ENCODE data around the gene DNM3. TPM values are rescaled to one million over a fixed set of nuclear protein-coding genes. Genes with fewer than 3 reads are reported as not detected.
"Not testable (repeated sequence)": the region's sequence is repeated elsewhere in the genome, so short reads cannot be mapped to it uniquely, and the experiment has no call there.

The DNM3 gene
- total RNA-seq, 2 experiments from 2014 or later, result 1.6 to 1.8 TPM

DNA sequence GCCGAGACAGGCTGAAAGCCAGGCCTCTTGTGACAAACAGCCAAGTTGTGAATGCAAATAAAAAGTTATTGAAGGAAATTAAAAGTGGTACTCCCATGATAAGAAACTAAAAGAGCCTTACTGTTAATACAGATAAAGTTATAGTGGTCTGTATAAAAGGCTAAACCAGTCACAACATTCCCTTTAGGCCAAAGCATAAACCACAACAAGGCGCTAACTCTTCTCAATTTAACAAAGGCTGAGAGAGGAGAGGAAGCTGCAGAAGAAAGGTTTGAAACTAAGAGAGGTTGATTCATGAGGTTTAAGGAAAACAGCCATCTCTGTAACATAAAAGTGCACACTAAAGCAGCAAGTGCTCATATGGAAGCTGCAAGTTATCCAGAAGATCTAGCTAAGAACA lies 589.9 kb downstream of the DNM3 start:
- H3K4me1 Mint-ChIP-seq (ENCODE audit: low read depth), result peaks cover 40% of the 10 kb centered on the region
- no peaks in the 10 kb centered on the region for H3K9me3 ChIP-seq (ENCODE audit: control insufficient read depth in 1 of 2, insufficient read depth in 1 of 2, low read length in 2 of 2)
- H3K4me1 ChIP-seq (ENCODE audit: insufficient read depth, low read length), result peaks cover 39% of the 10 kb centered on the region
- POLR2A ChIA-PET, result interaction anchor here (0.8 to 3.0 kb wide), 8 partner anchors 11 to 1438 kb away, joined by 3 to 43 read pairs (median 4); partner anchors contain the start of genes DNM3, PIGC, SUCO and ZBTB37
- H3K4me3 Mint-ChIP-seq, result peak overlapping the region; percentile 52
- no peaks in the 10 kb centered on the region for H3K9me3 Mint-ChIP-seq
- no peak for TF ChIP-seq CTCF (IDR thresholded peaks at IDR 0.05)
- H3K27ac ChIP-seq (ENCODE audit: low read depth in 1 of 2, low read length in 2 of 2), result peak overlapping the region; percentile 23 to 47
- intact Hi-C loops (cut with DNase I, micrococcal nuclease), result loop anchor here in 1 of 2 experiments (5.0 kb wide), 1 partner anchor 429 kb away; no protein-coding TSS in a partner anchor
- H3K4me3 ChIP-seq (ENCODE audit: low read length), result no peak overlapping the region
- H3K27ac Mint-ChIP-seq, result peak overlapping the region; percentile 85
- no peaks in the 10 kb centered on the region for H3K27me3 Mint-ChIP-seq
- no peaks in the 10 kb centered on the region for H3K27me3 ChIP-seq (ENCODE audit: control insufficient read depth in 1 of 2, insufficient read depth in 2 of 2, low read length in 2 of 2)
- H3K36me3 Mint-ChIP-seq (ENCODE audit: low read depth), result peaks cover 19% of the 10 kb centered on the region
- ATAC-seq (ENCODE audit: poor library complexity) (no peak), DNase-seq (no peak)
- no peaks in the 10 kb centered on the region for H3K36me3 ChIP-seq (ENCODE audit: insufficient read depth, low read length)
- CTCF ChIA-PET, result interaction anchor here (0.9 to 1.4 kb wide), 4 partner anchors 11 to 429 kb away, joined by 3 read pairs; partner anchors contain the start of gene PIGC

- Histone ChIP-seq H3K36me3 (ENCODE audit: insufficient read depth, low read length) (no peaks in the 10 kb centered on the region), H3K4me1 (ENCODE audit: insufficient read depth, low read length) (peaks cover 39% of the 10 kb centered on the region), H3K9me3 (ENCODE audit: control insufficient read depth in 1 of 2, insufficient read depth in 1 of 2, low read length in 2 of 2) (no peaks in the 10 kb centered on the region), H3K27ac (ENCODE audit: low read depth in 1 of 2, low read length in 2 of 2) (peak overlapping the region; percentile 23 to 47), H3K27me3 (ENCODE audit: control insufficient read depth in 1 of 2, insufficient read depth in 2 of 2, low read length in 2 of 2) (no peaks in the 10 kb centered on the region), H3K4me3 (ENCODE audit: low read length) (no peak overlapping the region)
- Mint-ChIP-seq H3K36me3 (ENCODE audit: low read depth) (peaks cover 19% of the 10 kb centered on the region), H3K27me3 (no peaks in the 10 kb centered on the region), H3K9me3 (no peaks in the 10 kb centered on the region), H3K4me3 (peak overlapping the region; percentile 52), H3K27ac (peak overlapping the region; percentile 85), H3K4me1 (ENCODE audit: low read depth) (peaks cover 40% of the 10 kb centered on the region)
- DNase-seq, result peak in 13 of 14 experiments; percentile 30 to 75 (median 53)
- ChIA-PET POLR2A (interaction anchor here (0.8 to 3.0 kb wide), 10 partner anchors 10 to 1437 kb away, joined by 3 to 43 read pairs (median 4); partner anchors contain the start of genes C1orf105, DNM3, METTL13 and PIGC), CTCF (interaction anchor here (0.9 to 1.7 kb wide), 6 partner anchors 10 to 429 kb away, joined by 3 to 6 read pairs (median 3); partner anchors contain the start of gene PIGC)
- intact Hi-C loops (cut with DNase I, micrococcal nuclease), result loop anchor here in 1 of 2 experiments (5.0 kb wide), 1 partner anchor 429 kb away; no protein-coding TSS in a partner anchor
- TF ChIP-seq CTCF (IDR thresholded peaks at IDR 0.05), result no peak
- peak; percentile 68 for ATAC-seq (ENCODE audit: poor library complexity)
Measured at GRCh38 chr1:172431721-172432192, 590.5 kb downstream of the DNM3 start.

- Mint-ChIP-seq H3K36me3 (ENCODE audit: low read depth) (peaks cover 47% of the 10 kb centered on the region), H3K4me1 (ENCODE audit: low read depth) (peaks cover 44% of the 10 kb centered on the region)
- H3K27ac ChIP-seq (ENCODE audit: low read depth in 1 of 2, low read length in 2 of 2); H3K27ac Mint-ChIP-seq; intact Hi-C loops (cut with DNase I, micrococcal nuclease); H3K27me3 ChIP-seq (ENCODE audit: control insufficient read depth in 1 of 2, insufficient read depth in 2 of 2, low read length in 2 of 2); CTCF ChIA-PET; DNase-seq; H3K9me3 ChIP-seq (ENCODE audit: control insufficient read depth in 1 of 2, insufficient read depth in 1 of 2, low read length in 2 of 2); ATAC-seq (ENCODE audit: poor library complexity); H3K27me3 Mint-ChIP-seq; H3K9me3 Mint-ChIP-seq; H3K4me3 Mint-ChIP-seq; H3K4me3 ChIP-seq (ENCODE audit: low read length); POLR2A ChIA-PET: not testable (repeated sequence)
- peaks cover 11% of the 10 kb centered on the region for H3K4me1 ChIP-seq (ENCODE audit: insufficient read depth, low read length)
- peaks cover 13% of the 10 kb centered on the region for H3K36me3 ChIP-seq (ENCODE audit: insufficient read depth, low read length)
Measured at GRCh38 chr1:172437183-172437582, 595.9 kb downstream of the DNM3 start.

Measured in CD4-positive, alpha-beta T cell (primary cell).